ENCODE results near the gene DENND4B. TPM values are rescaled to one million over a fixed set of nuclear protein-coding genes. Genes with fewer than 3 reads are reported as not detected.
A peak's percentile ranks its signal among the peaks of the same experiment; 100 is the strongest.

Gene DENND4B
- total and polyA plus RNA-seq, 2 of the 4 experiments (the other 2 are of a cell fraction): 1.8 to 25.2 TPM

GRCh38 chr1:153951801-153952200, 5.3 kb upstream of the DENND4B start:
- no TSS peak for BruUV-seq (replicated peaks)
- in situ Hi-C loops (cut with MboI; ENCODE audit: low sequenced_read_pairs) (loop anchor here (25.0 kb wide), 1 partner anchor 414 kb away; the partner anchor contains the start of genes S100A3, S100A4, S100A5 and S100A6), dilution Hi-C loops (cut with HindIII; ENCODE audit: low sequenced_read_pairs, unreplicated experiment) (no loop called here)

More at GRCh38 chr1:153951801-153952200, 5.3 kb upstream of the DENND4B start:
- H3K27ac ChIP-seq (ENCODE audit: insufficient read depth, low read length): no peak overlapping the region
- H4K5ac ChIP-seq (ENCODE audit: low read depth, low read length): no peak overlapping the region
- TF ChIP-seq SMC3 (IDR thresholded peaks at IDR 0.05; ENCODE audit: low read depth, low read length) (no peak), RCOR1 (IDR thresholded peaks at IDR 0.05; ENCODE audit: insufficient replicate concordance, low read length) (no peak), NFE2L2 (IDR thresholded peaks at IDR 0.05; ENCODE audit: low read depth, low read length) (no peak), POLR2A (IDR thresholded peaks at IDR 0.05; ENCODE audit: low read depth, low read length) (no peak), MAFK (IDR thresholded peaks at IDR 0.05; ENCODE audit: low read depth, low read length) (no peak), MXI1 (IDR thresholded peaks at IDR 0.05; ENCODE audit: borderline replicate concordance, low read depth, low read length) (no peak), USF2 (IDR thresholded peaks at IDR 0.05; ENCODE audit: low read depth, low read length) (no peak), RFX5 (IDR thresholded peaks at IDR 0.05; ENCODE audit: low read depth, low read length) (no peak), CTCF (conservative IDR thresholded peaks at IDR 0.05; ENCODE audit: low read depth, low read length) (no peak), MAZ (IDR thresholded peaks at IDR 0.05; ENCODE audit: borderline replicate concordance, low read depth, low read length) (no peak), CHD1 (IDR thresholded peaks at IDR 0.05; ENCODE audit: low read depth, low read length) (no peak), CEBPB (IDR thresholded peaks at IDR 0.05; ENCODE audit: low read depth, low read length) (no peak), ELK1 (IDR thresholded peaks at IDR 0.05; ENCODE audit: borderline replicate concordance, low read depth, low read length) (no peak)
- peaks cover 24 to 57% of the 10 kb centered on the region in 2 experiments for H3K79me1 ChIP-seq (ENCODE audit: low read depth in 1 of 2, low read length in 2 of 2)
- H3K56ac ChIP-seq (ENCODE audit: extremely low read depth, insufficient read depth, low read length): no peak overlapping the region
- H3K4me3 ChIP-seq (ENCODE audit: insufficient read depth, low read depth, low read length): no peak overlapping the region
- peaks cover 53% of the 10 kb centered on the region for H3K36me3 ChIP-seq (ENCODE audit: control insufficient read depth, insufficient read depth, low read length)
- H2AK5ac ChIP-seq (ENCODE audit: low read depth, low read length): no peak overlapping the region
- H3K18ac ChIP-seq (ENCODE audit: low read depth, low read length): no peak overlapping the region
- no peak overlapping the region for H2AK9ac ChIP-seq (replicated peaks; ENCODE audit: low read depth, low read length, poor library complexity)
- no peak overlapping the region for H2BK15ac ChIP-seq (ENCODE audit: low read depth, low read length)
- CTCF ChIA-PET: no interaction called here
- no peak overlapping the region for H2BK120ac ChIP-seq (ENCODE audit: low read depth, low read length)
- no peak overlapping the region for H4K91ac ChIP-seq (ENCODE audit: insufficient read depth, low read depth, low read length)
- peaks cover 35% of the 10 kb centered on the region for H4K20me1 ChIP-seq (ENCODE audit: insufficient read depth, low read length)
- peak overlapping the region; percentile 39 for H2AFZ ChIP-seq (replicated peaks; ENCODE audit: low read length, poor library complexity)
- H3K9me1 ChIP-seq (ENCODE audit: insufficient read depth, low read length): peaks cover 11% of the 10 kb centered on the region; the same call in 1 of the 2 replicates
- H2BK20ac ChIP-seq (ENCODE audit: low read depth, low read length): no peak overlapping the region
- H3K9ac ChIP-seq (ENCODE audit: low read depth, low read length): no peak overlapping the region
- H3K9me3 ChIP-seq (ENCODE audit: control insufficient read depth, insufficient read depth, low read length): no peaks in the 10 kb centered on the region
- POLR2A ChIA-PET (ENCODE audit: unreplicated experiment): no interaction called here
- no peak overlapping the region for H3K23ac ChIP-seq (ENCODE audit: low read depth, low read length)
- no peak overlapping the region for H2BK5ac ChIP-seq (ENCODE audit: low read depth, low read length, poor library complexity, severe bottlenecking)
- no peak overlapping the region for H4K8ac ChIP-seq (ENCODE audit: low read depth in 2 of 2, low read length in 2 of 2)
- intact Hi-C loops (cut with micrococcal nuclease): no loop called here
- ATAC-seq (ENCODE audit: low read depth) (no peak), DNase-seq (no peak)
- H3K4me2 ChIP-seq (ENCODE audit: low read depth, low read length): no peak overlapping the region
- WGBS, 2 experiments (ENCODE audit: extremely low coverage in 2 of 2, insufficient read length in 1 of 2): no CpG with 5 or more reads among the region's 2 CpGs
- H3K4me1 ChIP-seq (ENCODE audit: control insufficient read depth, insufficient read depth, low read length): peaks cover 9% of the 10 kb centered on the region
- H3K14ac ChIP-seq (replicated peaks; ENCODE audit: low read depth, low read length): no peak overlapping the region
- H3K4ac ChIP-seq (ENCODE audit: low read depth, low read length): no peak overlapping the region
- no peaks in the 10 kb centered on the region for H3K27me3 ChIP-seq (ENCODE audit: control insufficient read depth, insufficient read depth, low read length)
